Neural cell (in vitro differentiated cells): Measurements from ENCODE around the gene ENOX1. TPM values are rescaled to one million over a fixed set of nuclear protein-coding genes. Genes with fewer than 3 reads are reported as not detected.

Source experiments
- H2AFZ ChIP-seq: fragments of 200-600, 300-800 bp; sonication (generic), shearing (Covaris generic); 2 replicates; pipeline ENCODE4 v1.6.0; 2014; ENCODE audit warnings: low read depth, mild to moderate bottlenecking, antibody characterized with exemption, low read length, moderate library complexity
- H3F3A ChIP-seq: fragments of 200-600 bp; shearing (Covaris generic); 2 replicates; pipeline ENCODE4 v1.6.1; 2016; ENCODE audit warnings: mild to moderate bottlenecking, moderate library complexity, mixed read lengths, antibody characterized with exemption, low read length; ENCODE audit not compliant: insufficient read depth, poor library complexity, severe bottlenecking
- H3K27ac ChIP-seq: fragments of 200-600, 300-800 bp; sonication (generic), shearing (Covaris generic); 2 replicates; pipeline ENCODE4 v1.5.1; 2014; ENCODE audit warnings: mild to moderate bottlenecking, low read length, moderate library complexity
- H3K27me3 ChIP-seq: fragments of 300-800, 200-600 bp; sonication (generic), shearing (Covaris generic); 2 replicates; pipeline ENCODE4 v1.6.0; 2014; ENCODE audit warnings: mild to moderate bottlenecking, low read depth, low read length, moderate library complexity; ENCODE audit not compliant: insufficient read depth
- H3K36me3 ChIP-seq: fragments of 300-800, 200-600 bp; sonication (generic), shearing (Covaris generic); 2 replicates; pipeline ENCODE4 v1.5.1; 2014; ENCODE audit warnings: mild to moderate bottlenecking, antibody characterized with exemption, low read length, moderate library complexity; ENCODE audit not compliant: insufficient read depth
- H3K4me2 ChIP-seq: fragments of 300-800, 200-600 bp; sonication (generic), shearing (Covaris generic); 2 replicates; pipeline ENCODE4 v1.6.0; 2014; ENCODE audit warnings: mild to moderate bottlenecking, low read length
- H3K4me3 ChIP-seq: fragments of 300-800, 200-600 bp; sonication (generic), shearing (Covaris generic); 2 replicates; pipeline ENCODE4 v1.5.1; 2014; ENCODE audit warnings: mild to moderate bottlenecking, low read length, moderate library complexity
- H3K79me2 ChIP-seq: fragments of 200-600 bp; shearing (Covaris generic); replicated peaks from 2 replicates; pipeline ENCODE4 v1.6.0; 2014; ENCODE audit warnings: mild to moderate bottlenecking, low read length, moderate library complexity; ENCODE audit not compliant: insufficient read depth
- H3K9ac ChIP-seq: fragments of 300-800, 200-600 bp; sonication (generic), shearing (Covaris generic); 2 replicates; pipeline ENCODE4 v1.6.1; 2016; ENCODE audit warnings: mild to moderate bottlenecking, low read length, mixed read lengths
- H3K9me2 ChIP-seq: fragments of 200-600 bp; shearing (Covaris generic); 2 replicates; pipeline ENCODE4 v1.6.1; 2016; ENCODE audit warnings: mild to moderate bottlenecking, low read length, mixed read lengths; ENCODE audit not compliant: insufficient read depth
- H3K9me3 ChIP-seq: fragments of 200-600, 300-800 bp; sonication (generic), shearing (Covaris generic); 2 replicates; pipeline ENCODE4 v1.6.1; 2016; ENCODE audit warnings: mild to moderate bottlenecking, mixed run types, low read length, moderate library complexity, mixed read lengths
- H4K20me1 ChIP-seq: fragments of 200-600 bp; shearing (Covaris generic); 2 replicates; pipeline ENCODE4 v1.6.1; 2016; ENCODE audit warnings: mild to moderate bottlenecking, mixed run types; ENCODE audit not compliant: insufficient read depth
- EP300 ChIP-seq: fragments of 450-650 bp; conservative IDR thresholded peaks from 2 replicates; pipeline ENCODE4 v1.6.1; 2014; ENCODE audit warnings: antibody characterized with exemption, mild to moderate bottlenecking, moderate library complexity; ENCODE audit not compliant: poor library complexity, severe bottlenecking
- EZH2 ChIP-seq: fragments of 200-600, 300-800 bp; shearing (Covaris generic), sonication (generic); IDR thresholded peaks from 2 replicates; pipeline ENCODE4 v1.6.1; 2014; ENCODE audit warnings: antibody characterized with exemption, low read length, borderline replicate concordance, mild to moderate bottlenecking; ENCODE audit not compliant: insufficient read depth, poor library complexity, severe bottlenecking
- MXI1 ChIP-seq: fragments of 450-650 bp; conservative IDR thresholded peaks from 2 replicates; pipeline ENCODE4 v1.6.1; 2014; ENCODE audit warnings: antibody characterized with exemption, mild to moderate bottlenecking; ENCODE audit not compliant: poor library complexity, severe bottlenecking
- POLR2AphosphoS5 ChIP-seq: IDR thresholded peaks from 2 replicates; pipeline ENCODE4 v1.6.1; 2012
- RAD21 ChIP-seq: fragments of 450-650 bp; conservative IDR thresholded peaks from 2 replicates; pipeline ENCODE4 v1.6.1; 2014; ENCODE audit warnings: antibody characterized with exemption, mild to moderate bottlenecking, moderate library complexity
- REST ChIP-seq: IDR thresholded peaks from 2 replicates; pipeline ENCODE4 v1.6.1; 2012; ENCODE audit warnings: borderline replicate concordance
- SMC3 ChIP-seq: fragments of 450-650 bp; conservative IDR thresholded peaks from 2 replicates; pipeline ENCODE4 v1.6.1; 2014; ENCODE audit warnings: antibody characterized with exemption, mild to moderate bottlenecking, moderate library complexity; ENCODE audit not compliant: poor library complexity
- TAF1 ChIP-seq: IDR thresholded peaks from 2 replicates; pipeline ENCODE4 v1.6.1; 2012; ENCODE audit warnings: low read depth
- polyA plus RNA-seq: library from polyadenylated mRNA; depleted of rRNA; stranded (reverse); fragments of >200 nt; gene quantifications from 2 replicates; pipeline ENCODE4 v1.2.3, GENCODE V29; 2014
- TF ChIP-seq, protein P1 (sequence below): fragments of 450-650 bp; IDR thresholded peaks from 2 replicates; pipeline ENCODE4 v1.5.1; 2014; ENCODE audit warnings: antibody characterized with exemption, mild to moderate bottlenecking, moderate library complexity; ENCODE audit not compliant: poor library complexity, severe bottlenecking

ENOX1 gene
- polyA plus RNA-seq, 1 donor from 2014 or later, result 42.6 TPM

GRCh38 chr13:43567608-43568007 lies 219.2 kb downstream of the ENOX1 start:
- Histone ChIP-seq H3K27ac (no peak overlapping the region), H3K9me2 (no peaks in the 10 kb centered on the region), H3K36me3 (no peaks in the 10 kb centered on the region), H3K79me2 (peaks cover 4% of the 10 kb centered on the region), H2AFZ (no peak overlapping the region), H3K4me2 (no peak overlapping the region), H3K27me3 (no peaks in the 10 kb centered on the region), H3F3A (peaks cover 9% of the 10 kb centered on the region), H3K9ac (no peak overlapping the region), H4K20me1 (no peaks in the 10 kb centered on the region), H3K4me3 (no peak overlapping the region), H3K9me3 (no peaks in the 10 kb centered on the region)
- TF ChIP-seq EP300, result no peak
- TF ChIP-seq SMC3, result no peak
- TF ChIP-seq REST, result no peak
- TF ChIP-seq MXI1, result no peak
- no peak for TF ChIP-seq EZH2
- no peak for TF ChIP-seq TAF1
- TF ChIP-seq POLR2AphosphoS5, result no peak
- TF ChIP-seq, protein P1, sequence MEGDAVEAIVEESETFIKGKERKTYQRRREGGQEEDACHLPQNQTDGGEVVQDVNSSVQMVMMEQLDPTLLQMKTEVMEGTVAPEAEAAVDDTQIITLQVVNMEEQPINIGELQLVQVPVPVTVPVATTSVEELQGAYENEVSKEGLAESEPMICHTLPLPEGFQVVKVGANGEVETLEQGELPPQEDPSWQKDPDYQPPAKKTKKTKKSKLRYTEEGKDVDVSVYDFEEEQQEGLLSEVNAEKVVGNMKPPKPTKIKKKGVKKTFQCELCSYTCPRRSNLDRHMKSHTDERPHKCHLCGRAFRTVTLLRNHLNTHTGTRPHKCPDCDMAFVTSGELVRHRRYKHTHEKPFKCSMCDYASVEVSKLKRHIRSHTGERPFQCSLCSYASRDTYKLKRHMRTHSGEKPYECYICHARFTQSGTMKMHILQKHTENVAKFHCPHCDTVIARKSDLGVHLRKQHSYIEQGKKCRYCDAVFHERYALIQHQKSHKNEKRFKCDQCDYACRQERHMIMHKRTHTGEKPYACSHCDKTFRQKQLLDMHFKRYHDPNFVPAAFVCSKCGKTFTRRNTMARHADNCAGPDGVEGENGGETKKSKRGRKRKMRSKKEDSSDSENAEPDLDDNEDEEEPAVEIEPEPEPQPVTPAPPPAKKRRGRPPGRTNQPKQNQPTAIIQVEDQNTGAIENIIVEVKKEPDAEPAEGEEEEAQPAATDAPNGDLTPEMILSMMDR, result no peak
- TF ChIP-seq RAD21, result no peak

GRCh38 chr13:43564952-43565351 lies 221.8 kb downstream of the ENOX1 start:
- H4K20me1 ChIP-seq, result no peaks in the 10 kb centered on the region
- no peaks in the 10 kb centered on the region for H3K9me2 ChIP-seq
- no peak overlapping the region for H2AFZ ChIP-seq
- TF ChIP-seq REST (no peak), EP300 (no peak), RAD21 (no peak), EZH2 (no peak), POLR2AphosphoS5 (no peak), SMC3 (no peak), TAF1 (no peak), MXI1 (no peak)
- TF ChIP-seq, protein P1, result no peak
- no peak overlapping the region for H3K4me3 ChIP-seq
- H3K36me3 ChIP-seq, result no peaks in the 10 kb centered on the region
- H3K4me2 ChIP-seq, result no peak overlapping the region
- no peaks in the 10 kb centered on the region for H3K27me3 ChIP-seq
- H3K79me2 ChIP-seq, result peaks cover 4% of the 10 kb centered on the region
- no peaks in the 10 kb centered on the region for H3F3A ChIP-seq
- no peak overlapping the region for H3K9ac ChIP-seq
- H3K27ac ChIP-seq, result no peak overlapping the region
- no peaks in the 10 kb centered on the region for H3K9me3 ChIP-seq
